Right atrium auricular region (tissue), 2 donors: Measurements from ENCODE around the gene ADGRV1. TPM values are rescaled to one million over a fixed set of nuclear protein-coding genes. Genes with fewer than 3 reads are reported as not detected.
A peak's percentile ranks its signal among the peaks of the same experiment; 100 is the strongest.

Experiments
- DNase-seq: peaks from one replicate; pipeline ENCODE4 v3.0.0-alpha.2; 2019; ENCODE audit warnings: low spot score
- H3K27ac ChIP-seq, 2 donors: fragments of 200-600 bp; sonication (generic); 1 replicate in 1 of 2; 2 replicates in 1 of 2; pipeline ENCODE4 v1.5.1; 2016 to 2019
- H3K27me3 ChIP-seq, 2 donors: fragments of 200-600 bp; sonication (generic); one replicate each; pipeline versions ENCODE4 v1.5.1 to v1.6.0; 2017 to 2019
- H3K36me3 ChIP-seq: fragments of 200-600 bp; sonication (generic); one replicate; pipeline ENCODE4 v1.5.1; 2016
- H3K4me1 ChIP-seq, 2 donors: fragments of 200-600 bp; sonication (generic); one replicate each; pipeline versions ENCODE4 v1.5.1 to v1.6.0; 2017 to 2019
- H3K4me3 ChIP-seq, 2 donors: fragments of 200-600 bp; sonication (generic); 1 replicate in 1 of 2; 2 replicates in 1 of 2; pipeline ENCODE4 v1.5.1; 2017 to 2019; ENCODE audit warnings: mild to moderate bottlenecking in 1 of 2, moderate library complexity in 1 of 2
- H3K9me3 ChIP-seq, 2 donors: fragments of 200-600 bp; sonication (generic); one replicate each; pipeline ENCODE4 v1.5.1; 2019
- total RNA-seq, 2 donors: library from RNA; depleted of rRNA; stranded (reverse); fragments of >200 nt; gene quantifications; one replicate each; pipeline ENCODE4 v1.1.0, GENCODE V29; 2016
- TF ChIP-seq, protein P1 (sequence below), 2 donors: fragments of 200-600 bp; sonication (generic); IDR thresholded peaks; one replicate each; pipeline ENCODE4 v1.5.1; 2019; ENCODE audit warnings: antibody characterized with exemption in 2 of 2

The ADGRV1 gene
- total RNA-seq, 2 donors from 2014 or later: 1.4 to 1.8 TPM

DNA sequence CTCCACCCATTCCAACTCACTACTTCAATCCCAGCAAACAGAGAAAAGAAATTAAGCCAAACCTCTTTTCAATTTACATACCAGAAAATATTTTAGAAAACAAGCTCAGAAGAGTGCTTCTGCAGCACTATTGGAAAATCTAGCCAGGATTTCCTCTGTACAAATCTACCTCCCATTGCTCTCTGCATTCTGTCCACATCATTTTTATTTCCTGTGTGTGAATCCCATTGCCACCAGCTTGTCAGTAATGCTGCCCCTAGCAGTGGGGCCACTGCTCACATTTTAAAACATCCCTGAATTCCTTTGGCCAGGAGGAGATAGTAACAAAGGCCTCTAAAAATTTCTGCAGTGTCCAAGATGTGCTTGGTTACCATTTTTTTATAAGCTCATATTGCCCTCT, 592.0 kb downstream of the ADGRV1 start:
- H3K36me3 ChIP-seq: no peaks in the 10 kb centered on the region
- H3K27ac ChIP-seq: no peak overlapping the region
- no peak overlapping the region for H3K4me3 ChIP-seq
- TF ChIP-seq, protein P1, sequence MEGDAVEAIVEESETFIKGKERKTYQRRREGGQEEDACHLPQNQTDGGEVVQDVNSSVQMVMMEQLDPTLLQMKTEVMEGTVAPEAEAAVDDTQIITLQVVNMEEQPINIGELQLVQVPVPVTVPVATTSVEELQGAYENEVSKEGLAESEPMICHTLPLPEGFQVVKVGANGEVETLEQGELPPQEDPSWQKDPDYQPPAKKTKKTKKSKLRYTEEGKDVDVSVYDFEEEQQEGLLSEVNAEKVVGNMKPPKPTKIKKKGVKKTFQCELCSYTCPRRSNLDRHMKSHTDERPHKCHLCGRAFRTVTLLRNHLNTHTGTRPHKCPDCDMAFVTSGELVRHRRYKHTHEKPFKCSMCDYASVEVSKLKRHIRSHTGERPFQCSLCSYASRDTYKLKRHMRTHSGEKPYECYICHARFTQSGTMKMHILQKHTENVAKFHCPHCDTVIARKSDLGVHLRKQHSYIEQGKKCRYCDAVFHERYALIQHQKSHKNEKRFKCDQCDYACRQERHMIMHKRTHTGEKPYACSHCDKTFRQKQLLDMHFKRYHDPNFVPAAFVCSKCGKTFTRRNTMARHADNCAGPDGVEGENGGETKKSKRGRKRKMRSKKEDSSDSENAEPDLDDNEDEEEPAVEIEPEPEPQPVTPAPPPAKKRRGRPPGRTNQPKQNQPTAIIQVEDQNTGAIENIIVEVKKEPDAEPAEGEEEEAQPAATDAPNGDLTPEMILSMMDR (IDR thresholded peaks at IDR 0.05): no peak
- no peaks in the 10 kb centered on the region for H3K27me3 ChIP-seq
- peaks cover 0 to 18% of the 10 kb centered on the region in 2 donors for H3K4me1 ChIP-seq
- DNase-seq: no peak
- H3K9me3 ChIP-seq: no peaks in the 10 kb centered on the region

DNA sequence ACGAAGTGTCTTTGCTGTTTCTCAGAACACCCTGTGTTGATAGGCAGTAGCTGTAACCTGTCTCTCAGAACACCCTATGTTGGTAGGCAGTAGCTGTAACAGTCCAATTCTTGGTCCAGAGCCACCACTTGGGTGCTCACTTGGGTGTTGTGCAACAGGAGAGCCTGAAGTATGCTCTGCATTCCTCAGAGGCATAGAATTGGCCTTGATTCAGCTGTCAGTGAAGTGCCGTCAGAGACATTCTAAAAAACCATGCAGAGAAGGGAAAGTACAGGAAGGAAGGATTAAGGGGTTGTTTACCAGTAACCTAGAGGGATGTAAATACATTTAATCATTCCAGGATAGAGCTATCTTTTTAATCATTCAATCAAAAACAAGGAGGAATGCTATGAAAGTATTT, 593.4 kb downstream of the ADGRV1 start:
- TF ChIP-seq, protein P1 (IDR thresholded peaks at IDR 0.05): no peak
- DNase-seq: no peak
- H3K36me3 ChIP-seq: no peaks in the 10 kb centered on the region
- H3K27me3 ChIP-seq: no peaks in the 10 kb centered on the region
- H3K4me1 ChIP-seq: peaks cover 0 to 9% of the 10 kb centered on the region in 2 donors
- no peak overlapping the region for H3K4me3 ChIP-seq
- no peaks in the 10 kb centered on the region for H3K9me3 ChIP-seq
- no peak overlapping the region for H3K27ac ChIP-seq

DNA sequence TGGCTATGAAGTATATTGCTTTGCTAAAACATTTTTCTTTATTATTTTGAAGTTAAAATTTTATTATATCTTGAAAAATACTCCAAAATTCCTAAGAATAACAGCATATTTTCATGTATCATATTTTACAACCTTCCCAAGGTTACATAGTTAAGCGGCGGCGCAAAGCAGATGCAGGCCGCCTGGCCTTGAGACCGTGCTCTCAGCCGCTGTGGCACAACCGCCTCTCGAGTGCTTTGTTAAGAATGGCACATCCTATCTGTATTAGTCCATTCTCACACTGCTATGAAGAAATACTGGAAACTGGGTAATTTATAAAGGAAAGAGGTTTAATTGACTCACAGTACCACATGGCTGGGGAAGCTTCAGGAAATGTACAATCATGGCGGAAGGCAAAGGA, 595.7 kb downstream of the ADGRV1 start:
- Histone ChIP-seq H3K27me3 (no peaks in the 10 kb centered on the region), H3K27ac (no peak overlapping the region), H3K36me3 (no peaks in the 10 kb centered on the region), H3K4me1 (peaks cover 0 to 9% of the 10 kb centered on the region in 2 donors), H3K4me3 (no peak overlapping the region), H3K9me3 (no peaks in the 10 kb centered on the region)
- TF ChIP-seq, protein P1 (IDR thresholded peaks at IDR 0.05): no peak
- DNase-seq: no peak

DNA sequence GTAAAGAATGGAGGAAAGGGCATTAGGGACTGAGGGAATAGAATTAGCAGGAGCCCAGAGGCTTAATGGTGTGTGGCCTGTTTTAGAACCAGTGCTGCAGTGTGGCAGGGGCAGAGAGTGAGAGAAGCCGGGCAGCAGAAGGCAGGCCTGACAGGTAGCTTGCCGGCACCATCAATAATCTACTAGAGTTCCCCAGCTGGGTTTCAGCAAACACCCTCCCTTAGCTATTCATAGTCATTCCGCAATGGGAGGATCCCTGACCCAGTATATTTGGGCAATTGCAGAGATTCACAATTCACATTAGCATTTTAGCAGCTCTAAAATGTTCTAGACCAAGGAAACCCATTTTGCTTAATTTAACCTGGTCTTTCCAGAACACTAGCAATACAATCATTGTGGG, 596.7 kb downstream of the ADGRV1 start:
- no peaks in the 10 kb centered on the region for H3K36me3 ChIP-seq
- no peaks in the 10 kb centered on the region for H3K27me3 ChIP-seq
- peak overlapping the region in 1 of 2 donors; percentile 3 for H3K27ac ChIP-seq
- no peak overlapping the region for H3K4me3 ChIP-seq
- H3K4me1 ChIP-seq: peaks cover 0 to 9% of the 10 kb centered on the region in 2 donors
- H3K9me3 ChIP-seq: no peaks in the 10 kb centered on the region
- no peak for DNase-seq
- TF ChIP-seq, protein P1 (IDR thresholded peaks at IDR 0.05): no peak

DNA sequence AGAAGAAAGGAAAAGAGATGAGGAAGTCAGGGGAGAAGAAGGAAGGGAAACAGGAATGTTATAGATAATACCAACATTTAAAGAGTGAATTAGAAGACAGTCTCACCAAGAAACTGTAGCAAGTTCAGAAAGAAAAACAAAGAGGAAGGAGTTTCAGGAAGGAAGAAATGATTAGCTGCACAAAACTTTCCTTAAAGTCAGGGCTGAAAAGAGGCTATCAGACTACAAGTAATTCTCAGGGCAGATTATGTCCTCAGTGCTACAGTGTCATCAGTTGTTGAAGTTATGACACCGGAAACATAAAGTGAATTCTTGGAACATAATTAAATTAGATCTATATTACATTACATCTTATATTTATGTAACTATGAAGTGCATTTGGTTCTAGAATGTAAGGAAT, 597.6 kb downstream of the ADGRV1 start:
- H3K36me3 ChIP-seq: no peaks in the 10 kb centered on the region
- no peaks in the 10 kb centered on the region for H3K9me3 ChIP-seq
- H3K27ac ChIP-seq: no peak overlapping the region
- H3K4me1 ChIP-seq: peaks cover 0 to 9% of the 10 kb centered on the region in 2 donors
- DNase-seq: no peak
- H3K4me3 ChIP-seq: no peak overlapping the region
- no peaks in the 10 kb centered on the region for H3K27me3 ChIP-seq
- TF ChIP-seq, protein P1 (IDR thresholded peaks at IDR 0.05): no peak

DNA sequence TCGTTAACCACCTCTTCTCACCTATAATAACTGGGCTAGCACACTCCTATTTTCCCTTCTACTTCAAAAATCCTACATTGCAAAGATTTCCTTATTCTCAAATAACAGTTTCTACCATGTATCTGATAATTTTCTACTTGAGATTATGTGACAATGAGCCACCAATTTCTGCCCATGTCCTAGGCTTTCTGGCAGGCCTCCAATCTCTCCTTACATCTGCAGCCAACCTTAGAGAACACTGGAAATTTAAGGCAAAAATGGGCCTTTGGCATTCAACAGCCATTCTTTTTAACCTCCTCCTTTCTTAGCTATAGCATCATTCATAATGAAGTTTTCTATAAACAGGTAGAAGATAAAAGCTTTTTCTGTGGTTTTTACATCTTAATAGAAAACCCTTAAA, 599.4 kb downstream of the ADGRV1 start:
- H3K36me3 ChIP-seq: no peaks in the 10 kb centered on the region
- H3K27ac ChIP-seq: no peak overlapping the region
- H3K27me3 ChIP-seq: no peaks in the 10 kb centered on the region
- TF ChIP-seq, protein P1 (IDR thresholded peaks at IDR 0.05): no peak
- no peak for DNase-seq
- no peak overlapping the region for H3K4me3 ChIP-seq
- peaks cover 0 to 12% of the 10 kb centered on the region in 2 donors for H3K4me1 ChIP-seq
- H3K9me3 ChIP-seq: no peaks in the 10 kb centered on the region
